HG02642 (cell line): ENCODE measurements around the gene OR6V1.

Source experiments
- ATAC-seq: cut with Tn5 transposase; IDR thresholded peaks from one replicate; pipeline ENCODE4 v1.9.1; 2021; ENCODE audit warnings: mild to moderate bottlenecking; ENCODE audit not compliant: unreplicated experiment, poor library complexity

OR6V1 gene

GRCh38 chr7:143052041-143052440 lies at the start of gene OR6V1:
OR6V1 (plus strand) TSS chr7:143052341; CDS start chr7:143052341, 0 bp downstream.
- no peak for ATAC-seq

- ATAC-seq: no peak
Observed at GRCh38 chr7:143002898-143003297, 49.2 kb upstream of the OR6V1 start.

GRCh38 chr7:143003393-143004051 lies 48.6 kb upstream of the OR6V1 start:
- ATAC-seq: peak; percentile 60

GRCh38 chr7:143005632-143006260 lies 46.4 kb upstream of the OR6V1 start:
- ATAC-seq: no peak

GRCh38 chr7:143008007-143008901 lies 43.9 kb upstream of the OR6V1 start:
- peak; percentile 87 for ATAC-seq

- no peak for ATAC-seq
Observed at GRCh38 chr7:143012001-143012400, 40.1 kb upstream of the OR6V1 start.

- ATAC-seq: no peak
Observed at GRCh38 chr7:143012409-143012808, 39.7 kb upstream of the OR6V1 start.

- no peak for ATAC-seq
Observed at GRCh38 chr7:143013473-143013872, 38.7 kb upstream of the OR6V1 start.

GRCh38 chr7:143013893-143014292 lies 38.2 kb upstream of the OR6V1 start:
- no peak for ATAC-seq

- ATAC-seq: peak; percentile 83
Observed at GRCh38 chr7:143015084-143015483, 37.1 kb upstream of the OR6V1 start.

GRCh38 chr7:143015926-143016490 lies 36.1 kb upstream of the OR6V1 start:
- ATAC-seq: no peak

GRCh38 chr7:143016996-143017395 lies 35.1 kb upstream of the OR6V1 start:
- ATAC-seq: no peak

- no peak for ATAC-seq
Observed at GRCh38 chr7:143018931-143019330, 33.2 kb upstream of the OR6V1 start.

- ATAC-seq: no peak
Observed at GRCh38 chr7:143023047-143023446, 29.1 kb upstream of the OR6V1 start.

- ATAC-seq: no peak
Observed at GRCh38 chr7:143025371-143025770, 26.8 kb upstream of the OR6V1 start.

- no peak for ATAC-seq
Observed at GRCh38 chr7:143027032-143027431, 25.1 kb upstream of the OR6V1 start, which contains the start of gene OR9A2. OR9A2 (minus strand) TSS chr7:143027132; CDS start chr7:143027132, 0 bp downstream.

- ATAC-seq: no peak
Observed at GRCh38 chr7:143027683-143028082, 24.5 kb upstream of the OR6V1 start.

GRCh38 chr7:143038635-143039034 lies 13.5 kb upstream of the OR6V1 start:
- no peak for ATAC-seq

- no peak for ATAC-seq
Observed at GRCh38 chr7:143040209-143040715, 11.9 kb upstream of the OR6V1 start.

- no peak for ATAC-seq
Observed at GRCh38 chr7:143041346-143041745, 10.8 kb upstream of the OR6V1 start.
